HepG2 (cell line): ENCODE data around the gene ZFP1. TPM values are rescaled to one million over a fixed set of nuclear protein-coding genes. Genes with fewer than 3 reads are reported as not detected.
A peak's percentile ranks its signal among the peaks of the same experiment; 100 is the strongest.

Experiments
- ARNT2 ChIP-seq: sonication (generic); formaldehyde crosslinking; IDR thresholded peaks from 2 replicates; pipeline ENCODE4 v1.8.0; 2022; ENCODE audit warnings: mild to moderate bottlenecking, low read depth, missing genetic modification reagents, moderate library complexity
- CEBPB ChIP-seq: IDR thresholded peaks from 2 replicates; pipeline ENCODE4 v1.6.1; 2011; ENCODE audit warnings: low read depth, low read length, improper control_type of control experiment, borderline replicate concordance
- ISL2 ChIP-seq: sonication (generic); formaldehyde crosslinking; IDR thresholded peaks from 2 replicates; pipeline ENCODE4 v1.5.0; 2020; ENCODE audit warnings: missing genetic modification reagents
- NCOA1 ChIP-seq: sonication (generic); formaldehyde crosslinking; IDR thresholded peaks from 2 replicates; pipeline ENCODE4 v1.9.0; 2021; ENCODE audit warnings: missing genetic modification reagents
- NFYB ChIP-seq: sonication (generic); formaldehyde crosslinking; IDR thresholded peaks from 2 replicates; pipeline ENCODE4 v1.4.0; 2020; ENCODE audit warnings: missing genetic modification reagents
- PBX2 ChIP-seq: IDR thresholded peaks from 2 replicates; pipeline ENCODE4 v1.6.1; 2016; ENCODE audit warnings: control low read depth
- RAD51 ChIP-seq: fragments of 450-650 bp; IDR thresholded peaks from 2 replicates; pipeline ENCODE4 v1.6.1; 2016; ENCODE audit warnings: borderline replicate concordance
- RARG ChIP-seq: sonication (generic); formaldehyde crosslinking; IDR thresholded peaks from 2 replicates; pipeline ENCODE4 v1.4.0; 2020; ENCODE audit warnings: low read depth, mild to moderate bottlenecking, missing genetic modification reagents
- RCOR2 ChIP-seq: IDR thresholded peaks from 2 replicates; pipeline ENCODE4 v1.6.1; 2016; ENCODE audit warnings: missing biosample characterization, missing genetic modification reagents
- SMARCE1 ChIP-seq: fragments of 450-650 bp; IDR thresholded peaks from 2 replicates; pipeline ENCODE4 v1.6.1; 2017; ENCODE audit warnings: borderline replicate concordance
- SP5 ChIP-seq: IDR thresholded peaks from 2 replicates; pipeline ENCODE4 v1.6.1; 2016; ENCODE audit warnings: low read depth, borderline replicate concordance
- SRF ChIP-seq: IDR thresholded peaks from 2 replicates; pipeline ENCODE4 v1.6.1; 2011; ENCODE audit warnings: mild to moderate bottlenecking, low read depth, low read length, moderate library complexity
- TERF1 ChIP-seq: sonication (generic); formaldehyde crosslinking; IDR thresholded peaks from 2 replicates; pipeline ENCODE4 v1.8.0; 2022; ENCODE audit warnings: mild to moderate bottlenecking, missing genetic modification reagents, moderate library complexity
- U2AF1 ChIP-seq: fragments of 200-400 bp; formaldehyde crosslinking; optimal IDR thresholded peaks from 2 replicates; pipeline ENCODE3; 2017; ENCODE audit warnings: mild to moderate bottlenecking, low read depth, low read length
- ZNF142 ChIP-seq: sonication (generic); formaldehyde crosslinking; IDR thresholded peaks from 2 replicates; pipeline ENCODE4 v1.4.0; 2020; ENCODE audit warnings: missing genetic modification reagents
- ZNF331 ChIP-seq: sonication (generic); formaldehyde crosslinking; IDR thresholded peaks from 2 replicates; pipeline ENCODE4 v1.4.0; 2020; ENCODE audit warnings: missing genetic modification reagents
- ZNF878 ChIP-seq: sonication (generic); formaldehyde crosslinking; IDR thresholded peaks from 2 replicates; pipeline ENCODE4 v1.8.1; 2023; ENCODE audit warnings: mild to moderate bottlenecking, missing genetic modification reagents, moderate library complexity
- polyA plus RNA-seq, 8 experiments: library from polyadenylated mRNA; depleted of rRNA in 3 of 8; stranded (reverse) in 7 of 8; unstranded in 1 of 8; fragments of >200 nt; fragmentation: Illumina TruSeq in 4 of 8; extraction: Trizol in 4 of 8; gene quantifications; 2 replicates each; pipeline versions ENCODE4 v1.2.1 to v1.2.3, GENCODE V29; 2011 to 2016; ENCODE audit warnings: low read depth in 4 of 8, missing spikeins in 1 of 8, mixed read lengths in 1 of 8; ENCODE audit not compliant: insufficient read depth in 1 of 8
- total RNA-seq, 5 experiments: library from RNA; depleted of rRNA; stranded (reverse); fragments of >200 nt; fragmentation: Illumina TruSeq; extraction: Trizol; gene quantifications; 2 replicates each; pipeline ENCODE4 v1.2.3, GENCODE V29; 2016; ENCODE audit warnings: low read depth in 1 of 5

Gene ZFP1
- total and polyA plus RNA-seq, 2 of the 13 experiments (the other 11 are each of a cell fraction or from before 2014, with no cell fraction given) = 8.3 to 14.0 TPM

DNA sequence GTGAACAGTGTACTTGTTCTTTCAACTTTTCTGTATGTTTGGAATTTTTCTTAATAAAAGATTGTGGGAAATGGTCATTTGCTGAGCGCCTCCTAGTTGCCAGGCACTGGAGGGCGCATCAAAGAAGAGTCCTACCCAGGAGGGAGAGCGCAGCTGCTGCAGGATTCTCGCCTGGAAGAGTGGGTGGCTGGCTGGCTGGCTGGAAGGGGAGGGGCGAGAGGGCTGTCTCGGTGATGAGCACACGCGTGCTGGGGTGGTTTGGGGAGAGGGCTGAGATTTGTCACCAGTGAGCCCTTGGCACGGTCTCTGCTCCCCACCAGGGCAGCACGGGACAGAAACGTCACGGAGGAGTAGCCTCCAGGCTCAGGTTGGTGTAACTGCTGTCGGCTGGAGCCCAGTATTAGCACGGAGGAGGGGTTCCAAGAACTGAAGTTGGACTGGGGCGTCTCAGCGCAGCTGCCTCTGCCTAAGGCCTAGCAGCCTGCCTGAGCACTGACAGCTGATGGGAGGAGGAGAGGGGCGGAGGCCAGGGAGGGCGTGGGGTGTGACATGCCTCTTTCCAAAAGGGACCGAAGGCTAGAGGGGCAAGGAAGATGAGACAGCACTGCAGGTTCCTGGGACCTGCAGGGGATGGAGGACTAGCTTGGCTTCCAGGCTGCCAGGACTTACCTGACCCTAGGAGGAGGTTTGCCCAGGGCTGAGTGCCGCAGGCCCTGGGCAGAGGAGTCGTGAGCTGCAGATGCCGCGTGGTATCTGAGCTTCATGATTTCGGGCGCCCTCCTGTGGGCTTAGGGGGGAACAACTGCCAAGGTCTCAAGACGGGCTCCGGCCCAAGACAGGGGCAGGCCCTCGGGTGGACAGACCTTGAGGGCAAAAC, 37.4 kb upstream of the ZFP1 start (continued):
- TF ChIP-seq ZNF142 (CRISPR knock-in tag) (peak; percentile 72; the same call in 1 of the 2 replicates), PBX2 (CRISPR knock-in tag) (peak; percentile 9; the same call in 1 of the 2 replicates), SMARCE1 (no peak), ISL2 (CRISPR knock-in tag) (peak; percentile 73; the same call in 1 of the 2 replicates), ARNT2 (CRISPR knock-in tag) (peak; percentile 53; the same call in 1 of the 2 replicates), NFYB (no peak), SRF (no peak), RAD51 (no peak), SP5 (no peak), RCOR2 (CRISPR knock-in tag) (0 out of 2 replicates have a peak, but pooled peaks have one; percentile 47), ZNF331 (CRISPR knock-in tag) (peak; percentile 80), CEBPB (no peak), U2AF1 (no peak), TERF1 (CRISPR knock-in tag) (no peak), NCOA1 (CRISPR knock-in tag) (peak; percentile 45; the same call in 1 of the 2 replicates), RARG (no peak), ZNF878 (CRISPR knock-in tag) (no peak)
